NCI-H2081 (cell line): ENCODE measurements around the gene WWTR1.
A peak's percentile ranks its signal among the peaks of the same experiment; 100 is the strongest.

Experiments used
- DNase-seq, 2 experiments: peaks; one replicate each; lab custom pipeline; 2025; lab: John Stamatoyannopoulos, UW

WWTR1 gene

DNA sequence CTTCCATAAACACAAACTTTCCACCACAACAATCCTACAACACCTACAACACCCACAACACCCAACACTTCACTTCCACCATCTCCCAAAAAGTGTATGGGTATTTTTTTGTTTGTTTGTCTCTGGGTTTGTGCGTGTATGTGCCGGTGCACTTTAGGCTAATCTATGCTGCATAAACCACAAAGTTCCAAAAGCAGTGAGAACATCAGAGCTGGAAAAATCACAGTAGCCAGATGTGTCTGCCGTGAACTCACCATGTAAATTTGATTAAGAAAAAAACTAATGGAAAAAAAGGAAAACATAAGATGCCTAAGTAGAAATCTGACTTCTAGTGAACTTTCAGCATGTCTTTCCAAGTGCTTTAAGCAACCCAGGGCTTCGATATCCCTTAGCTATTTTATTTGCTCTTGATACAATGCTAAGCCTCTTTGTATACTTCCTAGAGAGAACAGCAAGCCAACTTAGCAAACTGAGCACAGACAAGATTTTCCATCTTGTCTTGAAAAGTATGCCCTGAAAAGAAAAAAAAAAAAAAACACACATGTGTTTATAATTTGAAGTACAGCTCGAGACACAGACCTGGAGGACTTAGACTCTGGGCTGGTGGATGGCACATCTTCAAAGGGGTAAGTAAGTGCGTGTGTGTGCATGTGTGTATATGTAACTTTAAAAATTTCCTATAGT lies 91.4 kb downstream of the WWTR1 start:
- DNase-seq = no peak

DNA sequence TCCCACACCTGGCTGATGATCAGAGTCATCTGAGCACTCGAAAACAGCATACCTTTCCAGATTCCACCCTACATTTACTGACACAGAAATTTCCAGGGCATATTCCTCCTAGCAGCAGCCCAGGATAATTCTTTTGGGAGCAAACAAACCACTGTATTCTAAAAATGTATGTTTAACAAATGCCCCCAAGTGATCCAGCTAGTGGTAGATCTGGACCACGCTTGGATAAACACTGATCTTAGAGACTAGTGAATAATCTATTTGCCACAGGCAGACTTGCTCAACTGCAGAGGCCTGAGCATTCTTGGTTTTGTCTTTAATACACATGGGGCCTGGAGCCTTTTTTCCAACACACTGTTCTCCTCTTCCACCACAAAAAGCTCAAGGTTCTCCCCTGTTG lies 93.7 kb downstream of the WWTR1 start:
- no peak for DNase-seq

- DNase-seq = no peak
These were observed 94.7 kb downstream of the WWTR1 start for GRCh38 chr3:149563114-149563513.

GRCh38 chr3:149560617-149561016 lies 97.2 kb downstream of the WWTR1 start:
- DNase-seq = no peak

DNA sequence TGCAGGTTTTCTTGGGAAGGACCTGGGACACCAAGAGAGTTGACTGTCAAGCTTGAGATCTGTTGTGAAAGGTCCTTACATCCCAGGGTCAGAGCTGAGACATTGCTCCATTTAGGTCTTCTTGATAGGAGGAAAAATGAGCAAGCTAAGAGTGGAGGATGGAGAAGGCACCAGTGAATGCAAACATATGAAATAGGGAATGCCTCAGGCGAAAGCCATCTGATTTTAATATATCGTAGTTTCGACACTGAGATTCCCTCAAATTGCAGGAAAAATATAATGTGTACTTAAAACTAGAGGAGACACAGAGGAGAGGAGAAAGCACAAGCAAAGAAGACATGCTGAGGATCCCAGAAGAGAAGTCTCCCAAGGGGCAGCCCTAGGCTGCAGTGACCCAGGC lies 97.8 kb downstream of the WWTR1 start:
- no peak for DNase-seq

DNA sequence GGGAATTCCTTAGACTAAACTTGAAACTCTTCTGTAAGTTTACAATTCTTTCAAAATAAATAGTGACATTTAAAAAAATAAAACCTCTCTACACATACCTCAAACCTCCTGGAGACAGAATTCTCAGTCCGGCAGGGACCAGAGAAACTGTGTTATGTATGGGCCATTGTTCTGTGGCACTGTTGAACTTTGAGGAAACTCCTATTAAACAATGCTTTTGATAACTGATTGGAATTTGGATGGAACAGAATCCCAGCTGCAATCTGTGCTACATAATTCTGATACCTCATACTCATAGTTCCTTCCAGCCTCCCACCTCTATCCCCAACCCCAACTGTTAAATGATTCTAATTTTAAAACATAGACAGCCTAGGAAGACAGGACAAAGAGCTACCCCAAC lies 98.3 kb downstream of the WWTR1 start:
- no peak for DNase-seq

GRCh38 chr3:149555927-149556326 lies 101.9 kb downstream of the WWTR1 start:
- DNase-seq = no peak

GRCh38 chr3:149554826-149555225 lies 103.0 kb downstream of the WWTR1 start:
- DNase-seq = peak in 1 of 2 experiments; percentile 45

DNA sequence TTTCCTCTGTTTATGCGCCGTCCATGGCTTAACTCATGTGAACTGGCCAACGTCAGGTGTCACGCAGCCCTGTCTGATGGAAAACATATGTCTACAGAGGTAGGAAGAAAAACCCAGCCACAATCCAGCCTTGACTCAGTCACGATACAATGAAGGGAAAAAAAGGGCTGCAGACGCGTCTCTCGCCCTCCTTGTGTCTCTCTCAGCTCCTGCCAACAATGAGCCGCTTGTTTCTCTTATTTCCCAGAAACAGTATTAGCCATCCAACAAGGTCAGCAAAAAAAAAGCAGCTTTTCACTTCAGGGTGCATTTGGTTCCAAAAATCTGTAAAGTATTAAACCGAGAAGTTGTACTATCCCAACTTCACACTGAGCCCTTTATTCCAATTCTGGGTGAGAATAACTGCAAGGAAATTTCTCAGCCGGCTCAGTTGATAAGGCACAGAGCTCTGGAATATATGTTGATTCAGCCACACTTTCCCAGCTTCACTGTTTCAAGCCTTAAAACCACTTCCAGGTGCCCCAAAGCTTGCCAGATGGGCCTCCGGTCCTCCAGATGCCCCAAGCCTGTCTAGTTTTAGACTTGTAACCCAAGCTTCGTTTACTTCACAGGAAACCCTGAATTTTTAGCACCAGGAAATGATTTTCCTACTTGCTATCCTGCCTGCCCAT lies 103.9 kb downstream of the WWTR1 start:
- DNase-seq = no peak

- DNase-seq = no peak
These were observed 105.1 kb downstream of the WWTR1 start for GRCh38 chr3:149552700-149553099.

- no peak for DNase-seq
These were observed 106.3 kb downstream of the WWTR1 start for GRCh38 chr3:149551500-149551899.

GRCh38 chr3:149548669-149549065 lies 109.2 kb downstream of the WWTR1 start:
- no peak for DNase-seq

- DNase-seq = no peak
These were observed 109.7 kb downstream of the WWTR1 start for GRCh38 chr3:149547954-149548668.

DNA sequence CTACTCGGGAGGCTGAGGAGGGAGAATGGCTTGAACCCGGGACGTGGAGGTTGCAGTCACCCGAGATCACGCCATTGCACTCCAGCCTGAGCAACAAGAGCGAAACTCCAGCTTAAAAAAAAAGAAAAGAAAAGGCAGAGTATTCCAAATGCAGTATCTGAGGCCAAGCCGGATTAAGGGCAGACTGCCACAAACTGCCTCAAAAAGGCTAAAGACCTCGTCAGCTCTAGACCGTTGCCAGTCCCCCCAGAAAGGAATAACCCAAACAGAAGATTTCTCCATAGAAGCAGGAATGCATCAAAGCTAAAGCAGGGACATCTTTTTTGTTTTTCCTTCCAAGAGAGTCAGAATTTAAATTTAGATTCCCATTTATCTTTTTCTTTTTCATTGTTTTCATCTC lies 110.4 kb downstream of the WWTR1 start:
- DNase-seq = no peak

DNA sequence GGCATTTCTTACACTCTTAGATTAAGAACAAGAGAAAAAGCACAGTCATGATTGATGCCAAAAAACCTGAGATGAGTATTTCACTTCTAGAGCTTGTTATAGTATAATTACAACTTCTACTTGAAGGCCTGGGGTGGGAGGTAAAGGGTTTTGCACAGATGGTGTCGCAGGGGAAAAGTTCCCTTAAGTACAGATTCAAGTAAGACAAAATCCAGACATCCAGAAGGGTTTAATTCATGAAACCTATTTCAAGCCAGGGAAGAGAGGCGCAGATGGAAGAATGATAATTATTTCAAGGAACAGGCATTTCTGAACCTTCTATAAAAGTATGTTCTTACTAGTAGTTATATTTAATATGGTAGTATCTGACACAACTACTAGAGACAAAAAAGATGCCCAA lies 112.8 kb downstream of the WWTR1 start:
- DNase-seq = no peak

DNA sequence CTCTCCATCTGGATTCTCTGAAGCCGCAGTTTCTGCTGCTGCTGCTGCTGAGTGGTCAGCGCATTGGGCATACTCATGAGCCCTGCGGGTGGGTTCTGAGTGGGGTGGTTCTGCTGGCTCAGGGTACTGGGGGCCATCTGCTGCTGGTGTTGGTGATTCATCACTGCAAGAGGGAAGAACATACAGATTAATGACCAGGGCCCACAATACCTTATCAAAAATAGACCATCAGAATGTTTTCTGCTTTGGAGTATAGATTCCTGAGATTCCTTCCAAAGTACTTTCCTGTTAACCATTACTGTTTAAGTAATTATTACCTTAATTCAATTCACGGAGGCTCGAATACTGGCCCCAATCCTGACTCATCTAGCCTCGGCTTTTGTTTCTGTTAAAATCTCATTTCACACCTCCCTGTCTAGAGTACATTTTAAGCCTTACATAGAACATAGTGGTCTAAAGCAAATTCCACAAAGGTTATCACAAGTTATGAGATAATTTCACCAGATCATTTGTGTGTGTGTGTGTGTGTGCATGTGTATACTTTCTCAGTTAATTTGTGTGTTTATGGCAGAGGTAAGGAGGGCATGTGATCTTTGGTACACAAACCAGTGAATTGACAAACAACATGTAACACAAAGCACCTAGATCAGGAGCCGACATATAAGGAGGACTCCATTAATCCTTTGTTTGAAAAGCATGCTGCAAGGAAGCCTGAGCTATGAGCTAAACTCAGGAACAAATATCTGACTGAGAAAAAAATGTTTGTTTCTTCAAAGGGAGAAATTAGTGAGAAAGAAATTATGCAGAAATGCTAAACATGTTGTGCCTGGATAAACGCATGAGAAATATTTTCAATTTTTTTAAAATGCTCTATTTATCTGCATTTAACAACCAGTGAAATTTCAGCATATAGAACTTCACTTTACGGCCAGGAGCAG lies 115.2 kb downstream of the WWTR1 start:
- DNase-seq = peak in 1 of 2 experiments; percentile 14

DNA sequence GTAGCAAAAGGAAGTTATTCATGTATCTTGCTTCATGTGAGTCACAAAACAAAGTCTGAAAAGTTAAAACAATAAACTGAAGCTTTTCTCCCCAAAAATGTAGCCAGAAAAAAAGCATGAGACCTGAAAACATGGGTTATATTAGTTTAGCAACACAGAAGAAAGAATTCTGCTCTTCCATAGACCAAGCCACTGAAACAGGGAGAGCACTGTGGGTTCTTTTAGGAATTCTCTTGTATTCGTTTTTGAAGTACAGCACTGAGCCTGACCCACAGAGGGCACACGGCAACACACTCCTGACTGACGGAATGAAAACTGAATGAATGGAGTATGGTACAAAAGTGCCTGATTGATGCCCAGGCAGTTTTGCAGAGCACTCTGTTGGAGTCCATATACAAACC lies 116.7 kb downstream of the WWTR1 start:
- DNase-seq = no peak

- no peak for DNase-seq
These were observed 119.5 kb downstream of the WWTR1 start for GRCh38 chr3:149538371-149538770.

DNA sequence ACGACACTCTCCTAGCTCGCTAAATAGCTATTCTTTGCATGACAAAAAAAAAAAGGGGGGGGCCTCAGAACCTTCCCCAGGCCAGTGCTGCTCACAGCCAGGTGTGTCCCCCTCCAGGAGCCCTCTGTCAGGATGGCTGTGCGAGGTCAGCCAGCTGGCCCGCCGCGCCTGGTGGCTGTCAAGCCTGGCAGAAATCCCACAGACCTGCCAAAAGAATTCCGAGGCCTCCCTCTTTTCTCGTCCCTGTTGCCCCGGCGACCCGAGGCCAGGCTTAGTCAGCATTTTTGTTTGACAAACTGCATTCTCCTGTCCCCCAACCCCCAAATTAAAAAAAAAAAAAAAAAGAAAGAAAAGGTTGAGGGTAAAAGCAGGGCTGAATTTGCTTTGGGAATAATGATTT lies 121.4 kb downstream of the WWTR1 start:
- peak in 1 of 2 experiments; percentile 55 for DNase-seq

GRCh38 chr3:149535333-149535685 lies 122.5 kb downstream of the WWTR1 start:
- DNase-seq = peak; percentile 85 to 92

GRCh38 chr3:149534671-149535332 lies 123.0 kb downstream of the WWTR1 start:
- peak; percentile 87 to 93 for DNase-seq

DNA sequence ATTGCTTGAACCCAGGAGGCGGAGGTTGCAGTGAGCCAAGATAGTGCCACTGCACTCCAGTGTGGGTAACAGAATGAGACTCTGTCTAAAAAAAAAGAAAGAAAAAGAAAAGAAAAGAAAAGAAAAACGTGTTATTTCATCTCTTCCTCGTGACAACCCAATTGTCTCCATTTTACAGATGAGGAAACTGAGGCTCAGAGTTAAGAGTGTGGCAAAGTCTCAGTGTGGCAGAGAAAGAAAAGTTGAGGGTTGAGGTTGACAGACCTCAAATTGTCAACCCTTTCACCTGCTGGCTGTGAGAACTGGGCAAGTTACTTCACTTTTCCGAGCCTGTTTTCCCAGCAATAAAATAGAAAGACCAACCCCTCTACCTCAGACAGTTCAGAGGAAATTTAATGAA lies 123.7 kb downstream of the WWTR1 start:
- DNase-seq = no peak
